GM18499 (cell line): ENCODE measurements around the gene BAHD1.

Experiments used
- ATAC-seq: cut with Tn5 transposase; IDR thresholded peaks from one replicate; pipeline ENCODE4 v1.9.1; 2021; ENCODE audit warnings: moderate number of reproducible peaks; ENCODE audit not compliant: insufficient read depth, unreplicated experiment

BAHD1 gene

GRCh38 chr15:40421246-40422157 is 19.3 kb upstream of the BAHD1 start:
- no peak for ATAC-seq

DNA sequence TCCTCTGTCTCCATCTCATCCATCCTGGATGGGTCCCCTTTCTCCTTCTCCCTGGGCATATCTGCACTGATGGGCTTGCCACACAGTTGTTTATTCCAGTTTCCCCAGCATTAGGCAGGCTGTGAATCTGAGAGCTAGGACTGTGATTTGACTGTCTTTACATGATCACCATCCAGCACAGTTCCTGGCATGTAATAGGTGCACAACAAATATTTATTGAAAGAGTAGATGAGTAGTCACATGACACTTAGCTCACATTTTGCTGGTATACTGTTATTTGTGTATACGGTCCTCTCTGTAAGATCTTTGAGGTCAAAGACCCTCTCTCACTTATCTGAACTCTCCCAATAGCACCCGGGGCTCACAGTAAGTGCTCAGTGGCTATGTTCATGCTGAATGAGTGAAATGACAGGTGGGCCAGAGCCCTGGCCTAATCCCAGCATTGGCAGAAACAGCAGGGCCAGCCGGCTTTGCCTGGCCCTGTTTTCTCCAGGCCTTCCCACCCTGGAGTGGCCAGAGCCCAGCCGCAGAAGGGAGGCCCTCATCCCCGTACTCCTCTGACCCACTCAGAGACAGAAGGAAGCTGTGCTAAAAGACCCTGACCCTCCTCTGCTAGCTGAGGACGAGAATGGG is 16.2 kb upstream of the BAHD1 start:
- no peak for ATAC-seq

- no peak for ATAC-seq
Observed at GRCh38 chr15:40425681-40426080, 15.1 kb upstream of the BAHD1 start.

DNA sequence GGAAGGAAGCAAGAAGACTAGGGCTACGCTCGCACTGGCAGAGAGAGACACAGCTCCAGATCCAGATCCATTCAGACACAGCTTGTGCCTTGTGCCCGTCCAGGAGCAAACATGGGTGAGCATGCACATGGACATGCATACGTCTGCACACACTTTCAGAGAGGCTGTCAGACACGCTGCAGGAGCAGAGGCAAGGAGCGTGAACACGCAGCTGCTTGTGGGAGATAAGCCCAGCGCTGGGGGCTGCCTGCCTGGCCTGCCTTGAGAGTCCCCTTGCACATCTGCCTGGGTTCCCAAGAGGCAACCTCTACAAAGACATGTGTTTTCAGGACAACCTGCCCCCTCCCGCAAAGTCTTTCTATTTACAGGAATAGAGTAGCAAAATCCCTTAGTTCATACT is 13.6 kb upstream of the BAHD1 start:
- ATAC-seq, result no peak

DNA sequence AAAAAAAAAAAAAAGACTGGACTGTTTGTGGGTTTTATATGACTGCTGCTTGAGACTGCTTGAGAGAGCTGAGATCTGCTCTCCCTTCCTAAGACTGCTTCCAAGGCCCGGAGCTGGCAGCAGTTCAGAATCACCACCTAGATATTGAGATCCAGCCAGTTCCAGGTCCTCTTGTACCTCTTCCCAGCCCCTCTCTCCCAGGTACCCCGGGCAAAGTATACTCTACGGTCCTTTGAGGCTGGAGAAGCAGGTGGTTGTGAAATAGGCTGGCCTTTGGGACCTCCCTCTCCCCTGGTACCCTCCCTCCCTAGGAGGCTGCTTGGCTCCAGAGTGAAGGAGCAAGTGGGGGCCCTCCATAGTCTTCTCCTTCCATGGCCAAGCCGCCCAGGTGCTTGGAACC is 12.6 kb upstream of the BAHD1 start:
- ATAC-seq, result no peak

DNA sequence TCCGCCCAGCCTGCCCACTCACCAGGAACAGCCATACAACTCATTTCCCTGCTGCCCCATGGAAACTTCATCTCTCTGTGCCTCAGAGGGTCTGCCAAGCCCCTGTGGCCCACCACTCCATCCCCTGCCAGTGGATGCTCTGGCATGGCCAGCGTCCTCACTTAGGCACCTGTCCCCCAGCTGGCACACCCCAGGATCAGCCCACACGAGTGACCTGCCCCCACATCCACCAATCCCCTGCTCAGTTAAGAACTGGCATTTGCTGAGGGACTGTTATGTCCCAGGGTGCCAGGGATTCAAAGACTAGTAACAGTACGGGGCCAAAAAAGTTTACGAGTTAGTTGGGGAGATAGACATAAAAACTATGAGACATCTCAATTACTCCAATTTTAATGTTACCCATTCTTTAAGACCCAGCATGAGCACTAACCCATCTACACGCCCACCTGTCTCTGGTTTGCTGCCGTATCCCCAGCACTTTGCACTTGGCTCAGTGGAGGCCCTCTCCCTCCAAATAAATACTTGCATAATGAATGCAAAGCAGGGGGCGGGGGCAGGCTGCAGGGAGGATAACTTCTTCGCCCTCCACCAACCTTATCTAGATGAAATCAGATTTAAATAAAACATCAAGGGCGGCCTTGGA is 11.6 kb upstream of the BAHD1 start:
- no peak for ATAC-seq

- no peak for ATAC-seq
Observed at GRCh38 chr15:40430271-40430805, 10.4 kb upstream of the BAHD1 start.

DNA sequence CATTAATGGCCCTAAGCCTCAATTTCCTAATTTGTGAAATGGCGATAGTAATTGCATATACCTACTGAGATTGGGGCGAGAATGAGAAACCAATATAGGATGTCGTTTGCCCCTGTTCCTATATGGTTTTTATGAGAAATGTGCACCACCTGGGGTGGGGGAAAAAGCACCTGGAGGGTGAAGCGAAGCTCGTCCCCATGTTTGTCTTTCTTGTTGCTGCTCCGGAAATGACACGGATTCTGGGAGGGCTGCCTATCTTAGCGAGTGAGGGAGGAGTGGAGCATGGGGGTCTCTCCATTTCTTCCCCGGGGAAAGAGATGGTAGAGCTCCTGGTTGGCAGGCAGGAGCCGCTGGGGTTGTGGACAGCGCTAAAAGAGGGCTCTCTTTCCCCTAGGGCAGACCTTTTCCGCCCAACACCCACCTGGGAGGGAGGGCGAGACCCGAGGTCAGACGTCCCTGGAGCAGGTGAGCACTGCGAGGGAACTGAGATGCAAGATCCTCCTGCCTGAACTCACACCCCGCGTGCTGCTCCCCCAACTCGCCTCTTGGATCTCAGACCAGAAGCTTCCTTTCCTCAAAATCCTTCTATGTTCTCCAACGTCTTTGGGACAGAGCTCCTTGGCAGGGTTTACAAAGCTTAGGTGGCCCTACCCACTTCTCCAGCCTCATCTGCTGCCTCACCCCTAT is 5.6 kb upstream of the BAHD1 start:
- ATAC-seq, result no peak

DNA sequence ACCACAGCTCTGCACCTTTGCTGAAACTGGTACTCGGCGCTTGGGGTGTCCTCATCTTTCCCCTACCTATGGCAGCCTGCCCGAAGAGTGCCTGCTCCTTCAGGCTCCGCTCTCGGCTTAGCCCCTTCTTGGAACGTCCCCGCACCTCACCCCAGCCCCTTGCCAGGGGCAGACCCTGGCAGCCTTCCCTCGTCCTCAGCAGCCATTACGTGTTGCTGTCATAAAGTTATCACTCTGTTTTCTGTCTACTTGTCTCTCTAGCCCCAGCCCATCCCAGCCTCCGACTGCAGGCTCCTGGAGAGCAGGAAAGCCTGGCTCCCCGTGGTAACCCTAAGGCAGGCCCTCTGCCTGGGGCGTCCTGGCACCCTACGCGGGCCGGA is 5.1 kb upstream of the BAHD1 start:
- ATAC-seq, result no peak

DNA sequence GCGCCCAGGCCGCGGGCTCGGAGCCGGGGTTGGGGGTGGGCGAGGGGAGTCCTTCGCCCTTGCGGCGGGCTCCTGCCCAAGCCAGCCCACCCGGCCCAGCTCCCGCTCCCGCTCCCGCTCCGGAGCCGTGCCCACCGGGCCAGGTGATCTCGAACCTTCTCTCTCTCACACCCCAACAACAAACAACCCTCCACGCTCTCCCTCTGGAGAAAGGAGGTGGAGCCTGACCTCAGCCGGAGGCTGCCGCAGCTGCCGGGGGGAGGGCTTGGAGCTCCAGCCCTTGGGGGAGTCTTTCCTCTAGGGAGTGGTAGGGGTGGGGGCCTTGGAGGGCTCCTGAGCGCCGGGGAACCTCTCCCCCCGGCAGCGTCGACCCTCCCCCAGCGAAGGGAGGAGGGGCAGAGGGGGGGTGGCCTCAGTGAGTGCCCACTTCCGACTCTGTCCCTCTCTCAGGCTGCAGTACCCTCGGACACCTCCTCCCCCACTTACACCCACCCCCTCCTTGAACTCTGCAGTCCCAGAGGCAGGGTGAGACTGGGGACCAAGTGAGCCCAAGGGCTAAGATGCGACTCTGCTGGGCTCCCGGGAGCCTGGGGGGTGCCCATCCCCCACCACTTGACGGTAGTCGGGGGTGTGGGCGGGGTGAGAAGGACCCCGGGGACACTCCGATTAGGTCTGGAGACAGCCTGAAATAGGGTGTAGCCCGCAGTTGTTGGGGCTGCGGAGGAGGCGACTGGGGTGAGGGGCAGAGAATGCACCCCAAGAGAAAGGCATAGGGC is 4.4 kb upstream of the BAHD1 start:
- ATAC-seq, result no peak

DNA sequence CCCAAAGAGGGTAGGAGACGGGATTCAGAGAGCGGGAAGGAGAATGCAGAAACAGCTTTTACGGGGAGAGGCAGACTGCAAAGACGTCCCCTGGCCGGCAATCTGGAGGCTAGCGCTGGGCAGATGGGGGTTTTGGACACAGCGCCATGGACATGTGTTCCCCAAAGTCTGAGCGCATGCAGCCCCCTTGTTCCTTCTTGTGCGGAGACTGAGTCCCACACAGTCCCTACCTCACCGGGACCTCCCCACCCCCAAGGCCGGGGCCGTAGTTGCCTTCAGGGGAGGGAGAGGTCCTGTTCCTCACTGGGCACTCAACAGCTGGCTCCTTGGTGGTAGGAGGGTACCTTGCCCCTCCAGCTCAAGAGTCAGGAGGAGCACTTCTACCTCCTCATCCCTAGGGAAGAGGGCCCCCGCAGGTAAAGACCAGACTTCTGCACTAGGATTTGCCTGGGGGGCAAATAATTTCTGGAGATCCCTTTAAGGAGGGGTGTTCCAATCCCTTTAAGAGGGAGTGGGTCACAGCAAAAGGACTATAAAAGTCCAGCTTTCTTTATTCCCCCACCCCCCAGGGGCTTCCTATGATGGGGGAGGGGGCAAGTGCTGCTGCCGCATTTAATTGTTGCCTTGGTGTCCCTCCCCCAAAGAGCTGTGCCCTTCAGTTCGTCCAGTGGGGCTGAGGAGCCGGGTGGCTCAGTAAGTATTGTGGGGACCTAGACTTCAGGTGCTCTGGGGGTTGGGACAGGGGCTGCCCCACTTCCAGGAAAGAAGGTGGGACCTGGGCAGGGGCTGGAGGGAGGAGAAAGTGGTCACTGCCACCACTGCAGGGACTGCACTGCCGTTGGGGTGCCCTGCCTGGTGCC is 3.6 kb upstream of the BAHD1 start:
- ATAC-seq, result no peak

- no peak for ATAC-seq
Observed at GRCh38 chr15:40437752-40438687, 2.7 kb upstream of the BAHD1 start.

DNA sequence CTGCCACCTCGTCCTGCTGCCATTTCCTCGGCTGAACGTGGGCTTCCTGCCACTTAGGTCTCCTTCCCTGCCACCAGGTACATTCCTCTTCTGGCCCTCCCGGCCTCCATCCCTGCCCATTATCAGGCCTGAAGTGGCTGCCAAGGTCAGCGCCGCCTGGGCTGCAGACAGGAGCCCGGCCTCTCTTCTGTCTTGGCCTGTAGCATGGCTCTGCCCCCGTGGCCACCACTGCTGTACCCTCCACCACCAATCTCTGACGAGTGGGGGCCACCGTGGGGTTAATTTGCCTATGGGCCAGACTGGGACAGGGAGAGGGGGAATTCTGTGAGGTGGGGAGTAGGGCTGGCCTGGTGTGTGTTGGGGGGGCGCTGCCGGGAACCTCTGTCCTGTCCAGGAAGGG is 2.0 kb upstream of the BAHD1 start:
- ATAC-seq, result no peak

- ATAC-seq, result no peak
Observed at GRCh38 chr15:40439461-40439959, 1.2 kb upstream of the BAHD1 start.

DNA sequence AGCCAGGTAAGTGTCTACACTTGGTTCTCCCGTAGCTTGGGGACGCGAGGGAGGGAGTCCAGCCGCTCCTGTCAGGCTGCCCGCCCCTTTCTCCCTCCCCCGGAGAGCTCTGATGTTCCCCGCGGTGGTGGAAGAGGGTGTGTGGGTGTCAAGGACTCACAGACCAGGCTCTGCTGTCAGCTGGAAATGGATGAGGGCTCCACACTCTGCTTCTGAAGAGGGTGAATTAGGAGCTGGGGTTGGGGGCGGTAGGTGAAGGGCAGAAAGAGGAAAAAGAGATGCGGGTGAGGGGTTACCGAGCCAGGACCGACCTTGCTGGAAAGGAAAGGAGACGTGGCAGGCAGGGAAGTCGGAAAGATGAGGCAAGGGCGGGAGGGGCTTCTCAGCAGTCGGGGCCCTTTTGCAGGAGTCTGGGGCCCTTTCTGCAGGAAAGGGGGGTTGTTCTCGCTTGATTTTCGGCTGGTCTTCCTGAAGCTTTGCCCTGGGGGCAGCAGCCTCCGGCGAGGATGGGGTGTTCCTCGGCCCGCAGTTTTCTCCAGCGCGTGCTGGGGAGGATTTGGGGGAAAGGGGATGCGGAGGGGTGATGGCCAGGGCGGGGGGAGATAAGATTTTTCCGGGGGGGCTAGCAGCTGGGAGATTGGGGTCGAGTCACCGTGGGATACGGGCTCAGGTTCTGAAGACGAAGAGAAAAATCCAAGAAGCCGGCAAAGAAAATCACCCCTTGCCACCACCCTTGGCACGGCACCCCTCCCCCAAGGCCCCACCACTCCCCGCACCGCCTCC is 602 bp upstream of the BAHD1 start:
- ATAC-seq, result no peak

DNA sequence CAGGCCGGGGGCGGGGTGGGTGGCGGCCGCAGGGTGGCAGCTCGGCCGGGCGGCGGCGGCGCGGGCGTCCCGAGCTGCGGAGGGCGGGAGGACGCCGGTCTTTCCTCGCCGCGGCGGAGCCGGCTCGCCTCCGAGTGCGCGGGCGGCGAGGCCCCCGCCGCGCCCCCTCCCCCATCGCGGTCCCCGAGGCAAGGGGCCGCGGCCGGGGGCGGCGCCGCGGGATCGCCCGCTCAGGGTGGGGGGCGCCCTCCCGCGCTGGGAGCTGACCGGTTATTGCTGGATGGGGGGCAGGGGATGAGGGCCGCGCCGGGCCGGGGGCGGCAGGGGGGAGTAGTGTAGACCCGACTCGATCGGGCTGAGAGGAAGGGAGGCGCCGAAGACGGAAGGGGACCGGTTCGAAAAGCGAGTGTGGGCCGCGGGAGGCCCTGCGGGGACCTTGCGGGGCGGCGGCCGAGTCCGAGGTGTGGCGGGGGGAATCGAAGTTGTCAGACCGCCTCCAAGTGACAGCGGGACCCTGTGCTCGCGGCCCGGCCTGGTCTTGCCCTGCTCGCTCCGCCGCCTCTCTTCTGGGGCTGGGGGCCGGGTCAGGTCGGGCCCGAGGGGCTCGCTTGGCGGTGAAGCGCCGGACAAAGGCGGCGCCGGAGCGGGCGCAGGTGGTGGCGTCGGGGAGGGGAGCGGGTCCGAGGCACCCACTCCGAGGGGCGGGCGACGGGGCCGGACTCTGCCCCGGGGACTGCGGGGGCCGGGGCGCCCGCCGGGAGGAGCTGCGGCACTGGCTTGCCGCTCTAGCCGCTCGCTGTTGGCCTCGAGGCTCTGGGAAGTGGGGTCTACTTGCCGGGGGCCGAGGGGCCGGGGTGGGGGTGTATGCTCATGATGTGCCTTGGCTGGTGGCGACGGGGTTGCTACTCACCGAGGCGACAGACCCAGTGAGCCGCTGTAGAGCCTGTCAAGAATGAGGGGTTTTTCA is 1.1 kb downstream of the BAHD1 start:
- ATAC-seq, result no peak
